LNCaP clone FGC (cell line): ENCODE measurements around the gene CYP4V2.

Experiments
- DNase-seq: peaks from one replicate; pipeline ENCODE4 v3.0.0-alpha.2; 2011; ENCODE audit warnings: low read depth
- H3K4me3 ChIP-seq: 2 replicates; pipeline ENCODE4 v1.5.1; 2011; ENCODE audit warnings: mild to moderate bottlenecking, low read depth, low read length, control low read depth
- TF ChIP-seq, protein P1 (sequence below): IDR thresholded peaks from 2 replicates; pipeline ENCODE4 v1.5.1; 2012; ENCODE audit warnings: mild to moderate bottlenecking; ENCODE audit not compliant: control insufficient read depth, insufficient read depth; ENCODE audit errors: extremely low read depth

The CYP4V2 gene

DNA sequence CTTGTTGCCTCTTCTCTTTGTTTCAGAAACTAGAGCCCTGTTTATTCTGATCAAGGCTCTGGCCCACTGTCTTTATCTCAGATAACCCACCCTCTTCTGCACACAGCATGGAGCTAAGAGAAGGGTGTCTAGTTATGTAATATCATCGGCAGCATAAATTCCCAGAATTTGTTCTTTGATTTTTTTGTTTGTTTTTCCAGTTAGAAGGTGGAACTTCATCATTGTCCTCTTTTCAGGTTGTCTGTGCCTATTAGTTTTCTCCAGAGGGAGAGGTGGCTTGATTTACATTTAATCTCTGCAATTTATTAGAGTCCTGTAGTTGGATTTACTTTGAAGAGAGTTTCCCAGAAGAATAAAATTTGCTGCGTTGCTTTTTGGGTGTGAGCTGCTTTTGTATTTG is 59.4 kb downstream of the CYP4V2 start:
- TF ChIP-seq, protein P1, sequence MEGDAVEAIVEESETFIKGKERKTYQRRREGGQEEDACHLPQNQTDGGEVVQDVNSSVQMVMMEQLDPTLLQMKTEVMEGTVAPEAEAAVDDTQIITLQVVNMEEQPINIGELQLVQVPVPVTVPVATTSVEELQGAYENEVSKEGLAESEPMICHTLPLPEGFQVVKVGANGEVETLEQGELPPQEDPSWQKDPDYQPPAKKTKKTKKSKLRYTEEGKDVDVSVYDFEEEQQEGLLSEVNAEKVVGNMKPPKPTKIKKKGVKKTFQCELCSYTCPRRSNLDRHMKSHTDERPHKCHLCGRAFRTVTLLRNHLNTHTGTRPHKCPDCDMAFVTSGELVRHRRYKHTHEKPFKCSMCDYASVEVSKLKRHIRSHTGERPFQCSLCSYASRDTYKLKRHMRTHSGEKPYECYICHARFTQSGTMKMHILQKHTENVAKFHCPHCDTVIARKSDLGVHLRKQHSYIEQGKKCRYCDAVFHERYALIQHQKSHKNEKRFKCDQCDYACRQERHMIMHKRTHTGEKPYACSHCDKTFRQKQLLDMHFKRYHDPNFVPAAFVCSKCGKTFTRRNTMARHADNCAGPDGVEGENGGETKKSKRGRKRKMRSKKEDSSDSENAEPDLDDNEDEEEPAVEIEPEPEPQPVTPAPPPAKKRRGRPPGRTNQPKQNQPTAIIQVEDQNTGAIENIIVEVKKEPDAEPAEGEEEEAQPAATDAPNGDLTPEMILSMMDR, result no peak
- no peak overlapping the region for H3K4me3 ChIP-seq
- DNase-seq, result no peak

DNA sequence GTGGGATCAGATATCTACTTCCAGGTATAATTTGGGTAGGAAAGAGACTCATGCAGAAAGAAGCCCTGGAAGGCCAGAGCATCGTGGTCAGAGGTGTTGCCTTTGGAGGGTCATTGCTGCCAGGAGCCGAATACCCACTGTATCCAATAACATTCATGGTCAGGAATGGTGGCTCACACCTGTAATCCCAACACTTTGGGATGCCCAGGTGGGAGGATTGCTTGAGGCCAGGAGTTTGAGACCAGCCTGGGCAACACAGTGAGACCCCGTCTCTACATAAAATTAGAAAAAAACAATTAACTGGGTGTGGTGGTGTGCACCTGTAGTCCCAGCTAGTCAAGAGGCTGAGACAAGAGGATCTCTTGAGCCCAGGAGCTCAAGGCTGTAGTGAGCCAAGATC is 63.8 kb downstream of the CYP4V2 start:
- no peak overlapping the region for H3K4me3 ChIP-seq
- TF ChIP-seq, protein P1, result no peak
- no peak for DNase-seq

DNA sequence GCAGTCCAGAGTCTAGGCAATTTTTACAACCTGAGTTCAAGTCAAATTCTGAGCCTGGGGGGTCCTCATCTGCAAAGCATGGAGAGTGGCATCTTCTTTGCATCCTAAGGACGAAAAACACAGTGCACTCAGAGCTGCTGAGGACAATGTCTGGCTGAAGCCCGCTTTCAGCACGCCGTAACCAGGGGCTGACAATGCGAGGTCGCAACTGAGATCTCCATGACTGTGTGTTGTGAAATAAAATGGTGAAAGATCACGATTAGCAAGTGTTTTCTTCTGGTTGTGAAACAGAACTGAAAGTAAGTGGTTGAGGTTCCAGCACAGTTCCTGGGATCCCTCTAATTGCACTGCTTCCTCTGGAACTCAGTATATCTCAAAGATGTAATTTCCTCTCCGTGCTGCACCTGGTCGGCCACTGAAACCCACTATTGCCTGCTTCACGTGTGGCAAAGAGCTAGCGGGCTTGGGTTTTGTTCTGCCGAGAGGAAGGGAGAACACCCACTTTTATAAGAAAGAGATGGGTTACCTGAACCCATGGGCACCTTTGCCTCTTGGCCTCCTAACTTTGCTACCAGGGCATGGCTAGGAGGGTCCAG is 66.9 kb downstream of the CYP4V2 start:
- TF ChIP-seq, protein P1, result no peak
- no peak for DNase-seq
- H3K4me3 ChIP-seq, result no peak overlapping the region

DNA sequence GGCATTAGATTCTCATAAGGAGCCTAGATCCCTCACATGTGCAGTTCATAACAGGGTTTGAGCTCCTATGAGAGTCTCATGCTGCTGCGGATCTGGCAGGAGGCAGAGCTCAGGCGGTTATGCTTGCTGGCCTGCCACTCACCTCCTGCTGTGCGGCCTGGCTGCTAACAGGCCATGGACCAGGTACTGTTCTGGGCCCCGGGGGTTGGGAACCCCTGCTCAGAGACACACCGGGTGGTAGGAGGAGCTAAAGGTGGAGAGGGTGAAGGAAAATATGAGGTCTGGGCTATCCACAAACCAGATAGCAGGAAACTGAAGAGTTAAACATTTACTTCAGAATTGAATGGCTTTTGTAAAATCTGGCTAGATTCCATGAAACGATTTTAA is 68.7 kb downstream of the CYP4V2 start:
- no peak overlapping the region for H3K4me3 ChIP-seq
- no peak for DNase-seq
- TF ChIP-seq, protein P1, result no peak
